ENCODE results near the gene MLANA.

- TF ChIP-seq EZH2phosphoT487 (IDR thresholded peaks at IDR 0.05; ENCODE audit: low read depth), result no peak
- no peak for TF ChIP-seq CTCF (IDR thresholded peaks at IDR 0.05; ENCODE audit: low read depth, low read length)
These were observed 26.6 kb downstream of the MLANA start for GRCh38 chr9:5917273-5917672.

All from OCI-LY3 (cell line).